Chondrocyte (in vitro differentiated cells): ENCODE data around the gene MBNL1. TPM values are rescaled to one million over a fixed set of nuclear protein-coding genes. Genes with fewer than 3 reads are reported as not detected.

Experiments used
- DNase-seq: peaks from one replicate; pipeline ENCODE4 v3.0.0; 2021; ENCODE audit warnings: mixed read lengths, low spot score
- H3K27ac Mint-ChIP-seq: one replicate; pipeline ENCODE4 v1.8.0; 2021; ENCODE audit warnings: mild to moderate bottlenecking, moderate library complexity, mixed read lengths; ENCODE audit not compliant: unreplicated experiment
- H3K27me3 Mint-ChIP-seq: 2 replicates; pipeline ENCODE4 v1.8.0; 2021; ENCODE audit warnings: low read depth, mixed read lengths
- H3K36me3 Mint-ChIP-seq: 2 replicates; pipeline ENCODE4 v1.8.0; 2021; ENCODE audit warnings: low read depth, mixed read lengths
- H3K4me1 Mint-ChIP-seq: 2 replicates; pipeline ENCODE4 v1.8.0; 2021; ENCODE audit warnings: low read depth, mild to moderate bottlenecking, mixed read lengths
- H3K4me3 Mint-ChIP-seq: one replicate; pipeline ENCODE4 v1.8.0; 2021; ENCODE audit warnings: mild to moderate bottlenecking, moderate library complexity, mixed read lengths; ENCODE audit not compliant: unreplicated experiment
- H3K9me3 Mint-ChIP-seq: 2 replicates; pipeline ENCODE4 v1.8.0; 2021; ENCODE audit warnings: low read depth, mixed read lengths
- CTCF ChIP-seq: fragments of 200-600 bp; sonication (generic); IDR thresholded peaks from 2 replicates; pipeline ENCODE4 v1.5.0; 2021; ENCODE audit warnings: antibody characterized with exemption, mild to moderate bottlenecking, moderate library complexity
- total RNA-seq: library from RNA; stranded (reverse); gene quantifications from 3 replicates; pipeline ENCODE4 v1.2.1, GENCODE V29; 2021

The MBNL1 gene
- total RNA-seq, 1 donor from 2014 or later: 166 TPM

GRCh38 chr3:152444029-152444641 lies 175.4 kb downstream of the MBNL1 start:
- Mint-ChIP-seq H3K4me3 (no peak overlapping the region), H3K36me3 (no peaks in the 10 kb centered on the region), H3K27me3 (no peaks in the 10 kb centered on the region), H3K27ac (peak overlapping the region; percentile 28), H3K9me3 (no peaks in the 10 kb centered on the region), H3K4me1 (peaks cover 54% of the 10 kb centered on the region)
- peak; percentile 90 for TF ChIP-seq CTCF
- no peak for DNase-seq

- peak overlapping the region; percentile 19 for H3K27ac Mint-ChIP-seq
- peaks cover 45% of the 10 kb centered on the region for H3K4me1 Mint-ChIP-seq
- H3K4me3 Mint-ChIP-seq: no peak overlapping the region
- H3K27me3 Mint-ChIP-seq: no peaks in the 10 kb centered on the region
- H3K36me3 Mint-ChIP-seq: peaks cover under 1% of the 10 kb centered on the region
- H3K9me3 Mint-ChIP-seq: no peaks in the 10 kb centered on the region
- no peak for TF ChIP-seq CTCF
- DNase-seq: no peak
These were observed 176.5 kb downstream of the MBNL1 start for GRCh38 chr3:152445212-152445611.

DNA sequence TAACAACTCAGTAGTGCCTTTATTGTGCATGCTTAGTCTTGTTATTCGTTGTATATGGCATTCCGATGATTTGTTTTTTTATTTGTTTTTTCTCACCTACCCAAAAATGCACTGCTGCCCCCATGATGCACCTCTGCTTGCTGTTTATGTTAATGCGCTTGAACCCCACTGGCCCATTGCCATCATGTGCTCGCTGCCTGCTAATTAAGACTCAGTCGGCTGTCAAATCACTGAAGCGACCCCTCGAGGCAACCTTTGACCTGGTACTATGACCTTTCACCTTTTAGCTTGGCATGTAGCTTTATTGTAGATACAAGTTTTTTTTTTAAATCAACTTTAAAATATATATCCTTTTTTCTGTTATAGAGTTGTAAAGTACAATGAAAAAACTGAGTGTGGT lies 177.8 kb downstream of the MBNL1 start:
- Mint-ChIP-seq H3K4me1 (peaks cover 44% of the 10 kb centered on the region), H3K4me3 (no peak overlapping the region), H3K9me3 (no peaks in the 10 kb centered on the region), H3K36me3 (peaks cover 2% of the 10 kb centered on the region), H3K27me3 (no peaks in the 10 kb centered on the region), H3K27ac (no peak overlapping the region)
- DNase-seq: no peak
- no peak for TF ChIP-seq CTCF

- no peaks in the 10 kb centered on the region for H3K9me3 Mint-ChIP-seq
- peaks cover 4% of the 10 kb centered on the region for H3K36me3 Mint-ChIP-seq
- H3K4me3 Mint-ChIP-seq: no peak overlapping the region
- H3K4me1 Mint-ChIP-seq: peaks cover 47% of the 10 kb centered on the region
- peak overlapping the region; percentile 69 for H3K27ac Mint-ChIP-seq
- DNase-seq: no peak
- TF ChIP-seq CTCF: no peak
- H3K27me3 Mint-ChIP-seq: no peaks in the 10 kb centered on the region
These were observed 178.8 kb downstream of the MBNL1 start for GRCh38 chr3:152447511-152447910.

- Mint-ChIP-seq H3K36me3 (peaks cover 4% of the 10 kb centered on the region), H3K9me3 (no peaks in the 10 kb centered on the region), H3K27ac (no peak overlapping the region), H3K4me3 (no peak overlapping the region), H3K27me3 (no peaks in the 10 kb centered on the region), H3K4me1 (peaks cover 41% of the 10 kb centered on the region)
- DNase-seq: no peak
- no peak for TF ChIP-seq CTCF
These were observed 179.4 kb downstream of the MBNL1 start for GRCh38 chr3:152448091-152448490.
